CD4-positive, alpha-beta T cell treated with Interleukin-15 for 1 hour (primary cell): ENCODE measurements around the gene TBC1D14.

Source experiments
- DNase-seq: peaks from one replicate; pipeline ENCODE4 v3.0.0-alpha.2; 2020

The TBC1D14 gene

GRCh38 chr4:6932475-6932874 lies 22.8 kb downstream of the TBC1D14 start:
- DNase-seq = no peak

- no peak for DNase-seq
Observed at GRCh38 chr4:6932918-6933317, 23.3 kb downstream of the TBC1D14 start.

DNA sequence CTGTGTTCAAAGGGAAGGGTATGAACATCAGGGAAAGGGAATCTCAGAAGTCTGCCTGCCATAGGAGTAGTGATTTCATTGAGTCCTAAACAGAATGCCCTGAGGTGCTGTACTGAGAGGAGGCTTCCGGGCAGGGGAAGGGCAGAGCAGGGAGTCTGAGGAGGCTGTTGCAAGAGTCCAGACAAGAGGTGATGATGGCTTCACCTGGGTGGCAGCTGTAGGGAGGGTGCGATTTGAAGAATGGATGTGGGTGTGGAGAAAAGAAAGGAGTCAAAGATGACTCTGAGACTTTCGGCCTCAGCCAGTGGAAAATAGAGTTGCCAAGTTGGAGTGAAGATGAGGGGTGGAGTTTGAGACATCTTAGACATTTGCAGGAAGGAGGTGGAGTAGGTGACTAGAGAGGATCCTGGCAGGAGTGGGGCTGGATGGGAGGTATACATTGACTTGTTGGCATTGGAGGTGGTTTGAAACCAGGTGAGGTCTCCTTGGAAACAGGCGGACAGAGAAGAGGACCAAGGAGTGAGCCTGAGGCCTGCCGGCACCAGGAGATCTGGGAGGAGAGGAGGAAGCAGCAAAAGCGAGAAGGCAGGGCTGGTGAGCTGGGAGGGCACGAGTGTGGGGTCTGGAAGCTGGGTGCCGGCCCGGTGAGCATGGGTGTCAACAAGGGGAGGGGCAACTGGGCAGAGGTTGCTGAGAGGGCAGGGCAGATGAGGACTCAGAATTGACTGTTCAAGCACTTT lies 24.2 kb downstream of the TBC1D14 start:
- no peak for DNase-seq

DNA sequence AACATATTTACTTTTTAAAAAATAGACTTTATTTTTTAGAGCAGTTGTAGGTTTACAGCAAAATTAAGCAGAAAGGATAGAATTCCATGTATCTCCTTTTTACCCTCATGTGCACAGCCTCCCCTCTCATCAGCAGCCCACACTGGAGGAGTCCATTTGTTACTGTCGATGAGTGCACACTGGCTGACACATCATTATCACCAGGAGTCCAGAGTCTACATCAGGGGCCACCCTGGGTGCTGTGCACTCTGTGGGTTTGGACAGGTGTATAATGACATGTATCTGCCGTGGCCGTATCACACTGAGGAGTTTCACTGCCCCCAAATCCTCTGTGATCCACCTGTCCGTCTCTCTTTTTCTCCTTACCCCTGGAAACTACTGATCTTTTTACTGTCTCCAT lies 26.3 kb downstream of the TBC1D14 start:
- DNase-seq = no peak

DNA sequence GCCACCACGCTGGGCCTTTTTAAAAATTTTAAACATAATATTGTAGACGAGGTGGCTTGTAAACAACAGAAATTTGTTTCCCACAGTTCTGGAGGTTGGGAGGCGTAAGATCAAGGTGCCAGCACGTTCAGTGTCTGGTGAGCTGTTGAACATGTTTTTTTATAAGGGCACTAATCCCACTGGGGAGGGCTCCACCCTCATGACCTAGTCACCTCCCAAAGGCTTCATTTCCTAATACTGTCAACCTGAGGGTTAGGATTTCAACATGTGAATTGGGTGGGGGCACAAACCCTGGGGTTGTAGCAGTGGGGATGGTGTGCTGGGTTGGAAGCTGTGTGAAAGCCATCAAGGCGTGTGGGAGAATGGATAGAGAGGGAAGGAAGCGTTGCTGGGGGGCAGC lies 27.6 kb downstream of the TBC1D14 start:
- DNase-seq = no peak

- DNase-seq = no peak
Observed at GRCh38 chr4:6937754-6938153, 28.1 kb downstream of the TBC1D14 start.

GRCh38 chr4:6938237-6938636 lies 28.6 kb downstream of the TBC1D14 start:
- DNase-seq = no peak

- DNase-seq = no peak
Observed at GRCh38 chr4:6938647-6939271, 29.1 kb downstream of the TBC1D14 start.

DNA sequence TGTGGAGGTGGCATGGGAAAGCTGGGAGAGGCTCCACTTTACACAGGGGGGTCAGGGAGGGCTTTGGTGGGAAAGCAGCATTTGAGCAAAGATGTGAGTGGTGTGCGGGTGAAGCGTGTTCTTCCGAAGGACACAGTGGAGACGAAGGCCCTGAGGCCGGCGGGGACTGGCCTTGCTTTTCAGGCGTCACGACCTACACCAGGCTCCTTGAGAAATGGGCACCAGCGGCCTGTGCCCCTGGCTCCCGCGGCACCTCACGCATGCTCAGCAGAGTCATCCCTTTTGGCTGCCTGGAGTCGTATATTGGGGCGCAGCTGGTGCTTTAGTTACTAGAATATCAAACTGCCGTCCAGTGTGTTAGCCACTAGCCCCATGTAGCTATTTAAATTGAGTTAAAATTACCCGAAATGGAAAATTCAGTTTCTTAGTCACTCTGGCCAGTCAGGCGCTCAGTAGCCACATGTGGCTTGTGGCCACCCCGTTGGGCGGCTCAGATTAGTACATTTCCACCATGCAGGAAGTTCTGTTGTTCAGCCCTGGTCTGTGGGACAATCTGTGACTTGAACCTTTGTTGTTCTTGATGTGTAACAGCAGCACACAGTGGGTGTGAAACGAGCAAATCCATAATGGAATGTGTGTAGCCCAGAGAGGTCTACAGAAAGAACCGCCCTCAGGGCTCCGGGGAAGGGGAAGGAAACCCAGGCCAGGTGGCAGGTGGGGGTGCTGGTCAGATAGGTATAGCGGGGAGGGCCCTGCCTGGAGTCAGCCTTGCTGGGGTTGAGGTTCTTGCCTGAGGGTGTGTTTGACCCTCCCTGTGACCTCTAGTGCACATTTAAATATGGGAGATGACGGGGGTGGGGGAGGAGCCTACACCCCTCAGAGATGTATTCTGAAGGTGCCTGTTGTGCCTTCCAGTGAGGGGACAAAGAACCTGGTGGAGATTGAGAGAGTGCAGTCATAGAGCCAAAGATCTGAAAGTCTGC lies 30.4 kb downstream of the TBC1D14 start:
- no peak for DNase-seq

GRCh38 chr4:6940744-6941137 lies 31.1 kb downstream of the TBC1D14 start:
- DNase-seq = no peak

- no peak for DNase-seq
Observed at GRCh38 chr4:6941796-6942195, 32.2 kb downstream of the TBC1D14 start.

DNA sequence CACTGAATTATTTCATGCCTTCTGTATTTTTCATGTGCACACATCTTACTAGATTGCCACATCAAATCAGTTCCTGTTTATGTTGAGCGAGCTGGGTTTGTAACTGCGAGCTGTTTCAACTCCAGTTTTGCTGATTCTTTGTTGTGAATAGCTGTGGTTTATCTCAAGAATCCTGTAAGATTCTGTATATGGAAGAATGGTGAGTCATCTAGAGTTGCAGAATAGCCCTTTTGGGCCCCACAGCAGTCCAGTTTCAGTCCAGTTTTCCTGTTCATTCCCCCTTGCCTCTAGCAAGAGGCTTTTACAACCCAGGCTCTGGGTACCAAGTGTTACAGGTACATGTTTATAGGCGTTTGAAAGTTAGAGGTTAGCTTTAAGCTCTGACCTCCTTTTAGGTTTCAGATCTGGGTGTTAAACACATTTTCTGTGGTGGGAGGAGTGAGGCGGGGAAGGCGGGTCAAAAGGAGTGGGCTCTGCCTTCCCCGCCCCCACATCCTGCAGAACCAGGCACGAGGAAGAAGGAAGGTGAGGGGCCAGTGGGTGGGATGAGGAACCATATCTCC lies 32.7 kb downstream of the TBC1D14 start:
- peak; percentile 42 for DNase-seq

- no peak for DNase-seq
Observed at GRCh38 chr4:6943012-6943884, 33.6 kb downstream of the TBC1D14 start.

DNA sequence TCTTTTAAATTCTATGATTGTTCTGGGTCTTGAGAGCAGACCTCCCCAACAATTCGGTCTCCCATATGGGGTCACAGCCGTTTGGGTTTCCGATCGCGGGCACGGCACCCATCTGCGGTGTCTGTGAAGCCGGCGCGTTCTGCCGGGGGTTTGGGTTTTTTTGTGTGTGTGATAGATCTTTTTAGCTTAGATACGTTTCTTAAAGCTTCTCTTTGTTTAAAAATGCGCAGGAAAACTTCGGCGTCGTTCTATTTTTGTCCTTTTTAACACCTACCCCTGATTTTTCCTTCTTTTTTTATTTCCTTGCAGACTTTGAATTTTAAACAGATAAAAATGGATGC lies 34.2 kb downstream of the TBC1D14 start:
- DNase-seq = no peak

DNA sequence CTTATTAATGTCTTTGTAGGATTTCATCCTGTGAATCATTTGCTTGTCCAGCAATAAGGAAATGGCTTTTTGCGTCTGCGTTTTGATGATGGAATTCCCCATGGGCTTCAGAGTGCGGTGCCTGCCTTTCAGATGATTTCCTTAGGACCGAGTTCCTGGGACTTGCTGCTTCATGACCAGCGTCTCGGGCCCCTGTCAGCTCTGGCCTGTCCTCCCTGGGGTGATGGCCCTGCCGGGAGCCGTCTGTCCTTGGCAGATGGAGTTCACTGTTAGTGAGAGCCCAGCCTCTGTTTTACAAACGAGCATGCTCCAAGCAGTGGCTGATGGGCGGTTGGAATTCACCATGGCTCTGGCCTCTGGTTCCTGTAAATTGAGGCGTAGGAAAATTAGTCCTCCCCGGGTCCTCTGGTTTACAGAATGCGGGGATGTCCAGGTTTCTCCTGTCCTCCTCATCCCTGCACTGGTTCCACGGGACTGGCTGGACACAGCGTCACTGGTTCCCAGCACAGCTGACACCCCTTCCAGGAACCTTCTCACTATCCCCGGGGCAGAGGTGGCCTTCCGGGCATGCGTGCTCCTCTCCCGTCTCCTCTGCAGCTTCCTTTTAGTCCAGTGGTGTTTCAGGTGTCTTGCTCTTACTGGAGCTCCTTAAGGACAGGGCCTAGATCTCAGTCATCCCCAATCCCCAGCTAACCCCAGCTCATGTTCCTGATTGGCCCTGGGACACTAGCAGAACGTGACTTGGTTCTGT lies 34.9 kb downstream of the TBC1D14 start:
- no peak for DNase-seq

GRCh38 chr4:6945052-6945409 lies 35.4 kb downstream of the TBC1D14 start:
- DNase-seq = no peak

DNA sequence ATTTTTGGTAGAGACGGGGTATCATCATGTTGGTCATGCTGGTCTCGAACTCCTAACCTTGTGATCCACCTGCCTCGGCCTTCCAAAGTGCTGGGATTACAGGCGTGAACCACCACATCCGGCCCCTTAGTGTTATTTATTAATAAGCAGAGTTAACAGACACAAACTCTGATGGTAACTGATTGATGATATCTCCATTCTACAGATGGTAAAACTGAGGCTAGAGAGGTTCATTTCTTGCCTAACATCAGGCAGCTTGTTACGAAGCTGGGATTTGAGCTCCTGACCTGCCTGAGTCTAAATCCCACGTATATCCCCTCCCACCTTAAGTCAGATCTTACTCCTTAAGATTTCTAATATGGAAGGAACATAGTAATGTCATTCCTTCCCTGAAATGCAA lies 36.9 kb downstream of the TBC1D14 start:
- DNase-seq = no peak

DNA sequence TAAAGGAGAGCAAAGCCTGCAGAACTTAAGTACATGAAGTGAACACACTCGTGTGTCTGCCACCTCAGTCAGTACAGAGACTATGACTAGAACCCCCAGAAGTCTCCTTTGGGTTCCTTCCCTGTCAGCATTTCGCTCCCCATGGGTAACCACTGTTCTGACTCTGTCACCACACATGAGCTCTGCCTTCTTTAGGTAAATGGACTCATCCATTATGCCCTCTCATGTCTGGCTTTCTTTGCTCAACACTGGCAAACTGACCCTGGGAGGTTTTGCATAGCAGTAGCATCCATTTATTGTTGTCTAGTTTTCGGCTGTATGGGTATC lies 38.5 kb downstream of the TBC1D14 start:
- DNase-seq = no peak

GRCh38 chr4:6951880-6952381 lies 42.3 kb downstream of the TBC1D14 start:
- DNase-seq = no peak

GRCh38 chr4:6953751-6954380 lies 44.2 kb downstream of the TBC1D14 start:
- no peak for DNase-seq

GRCh38 chr4:6955261-6955911 lies 45.8 kb downstream of the TBC1D14 start:
- DNase-seq = no peak
